Transverse colon (tissue), 4 donors: ENCODE measurements around the gene PERM1. TPM values are rescaled to one million over a fixed set of nuclear protein-coding genes. Genes with fewer than 3 reads are reported as not detected.

Source experiments
- DNase-seq: peaks from one replicate; pipeline ENCODE4 v3.0.0-alpha.2; 2019
- H3K27ac ChIP-seq, 4 donors: fragments of 200-600 bp; sonication (generic); 2 replicates each; pipeline ENCODE4 v1.5.1; 2016 to 2018; ENCODE audit warnings: inconsistent platforms in 4 of 4
- H3K27me3 ChIP-seq: fragments of 200-600 bp; sonication (generic); 2 replicates; pipeline ENCODE4 v1.5.1; 2017; ENCODE audit warnings: inconsistent platforms
- H3K36me3 ChIP-seq, 4 donors: fragments of 200-600 bp; sonication (generic); 2 replicates each; pipeline ENCODE4 v1.5.1; 2017 to 2019; ENCODE audit warnings: inconsistent platforms in 4 of 4
- H3K4me1 ChIP-seq, 4 donors: fragments of 200-600 bp; sonication (generic); 2 replicates each; pipeline ENCODE4 v1.5.1; 2017 to 2020; ENCODE audit warnings: inconsistent platforms in 4 of 4
- H3K4me3 ChIP-seq, 4 donors: fragments of 200-600 bp; sonication (generic); 1 replicate in 1 of 4; 2 replicates in 3 of 4; pipeline versions ENCODE4 v1.5.1 to v1.6.1; 2017 to 2019; ENCODE audit warnings: inconsistent platforms in 4 of 4
- H3K9me3 ChIP-seq, 2 donors: fragments of 200-600 bp; sonication (generic); 2 replicates each; pipeline ENCODE4 v1.5.1; 2017 to 2019; ENCODE audit warnings: inconsistent platforms in 2 of 2
- CTCF ChIP-seq, 5 experiments: fragments of 200-600 bp in 3 of 5; fragments of 450-650 bp in 2 of 5; sonication (generic) in 3 of 5; IDR thresholded peaks; 1 replicate in 2 of 5; 2 replicates in 3 of 5; pipeline ENCODE4 v1.5.1; 2016 to 2017; ENCODE audit warnings: antibody characterized with exemption in 5 of 5, inconsistent platforms in 3 of 5, mild to moderate bottlenecking in 2 of 5, moderate library complexity in 1 of 5
- EP300 ChIP-seq: sonication (generic); formaldehyde crosslinking; IDR thresholded peaks from one replicate; pipeline ENCODE4 v1.6.1; 2017; ENCODE audit warnings: antibody characterized with exemption, low read depth
- POLR2A ChIP-seq: fragments of 450-650 bp; IDR thresholded peaks from one replicate; pipeline ENCODE4 v1.6.1; 2016; ENCODE audit warnings: antibody characterized with exemption, mild to moderate bottlenecking, moderate library complexity
- POLR2AphosphoS5 ChIP-seq, 3 donors: sonication (generic); formaldehyde crosslinking; IDR thresholded peaks; one replicate each; pipeline ENCODE4 v1.6.1; 2016; ENCODE audit warnings: antibody characterized with exemption in 3 of 3
- WGBS, 2 donors: methylation state at CpG; one replicate each; pipeline ENCODE4 v1.1.5; 2018; ENCODE audit warnings: low coverage in 1 of 2; 5-methylcytosine and 5-hydroxymethylcytosine counted together
- in situ Hi-C, 4 donors: fragments of 200-750 bp; cut with MboI; loops; one replicate each; pipeline versions ENCODE4 v1.15.0 to v1.15.1; 2017; ENCODE audit warnings: low sequenced_read_pairs in 3 of 4, low pct_ligation_motif_present in 1 of 4, low pct_unique_long_range_greater_than_20kb in 1 of 4
- intact Hi-C: fragments of 100-400 bp; cut with DNase I; formaldehyde crosslinking; loops from one replicate; pipeline ENCODE4 v1.15.1; 2023; ENCODE audit warnings: low total_unique reads
- total RNA-seq, 4 donors: library from RNA; depleted of rRNA; stranded (reverse); fragments of >200 nt; gene quantifications; one replicate each; pipeline ENCODE4 v1.1.0, GENCODE V29; 2016

PERM1 gene
- total RNA-seq, 4 donors from 2014 or later = 0.14 TPM; not detected in 3

DNA sequence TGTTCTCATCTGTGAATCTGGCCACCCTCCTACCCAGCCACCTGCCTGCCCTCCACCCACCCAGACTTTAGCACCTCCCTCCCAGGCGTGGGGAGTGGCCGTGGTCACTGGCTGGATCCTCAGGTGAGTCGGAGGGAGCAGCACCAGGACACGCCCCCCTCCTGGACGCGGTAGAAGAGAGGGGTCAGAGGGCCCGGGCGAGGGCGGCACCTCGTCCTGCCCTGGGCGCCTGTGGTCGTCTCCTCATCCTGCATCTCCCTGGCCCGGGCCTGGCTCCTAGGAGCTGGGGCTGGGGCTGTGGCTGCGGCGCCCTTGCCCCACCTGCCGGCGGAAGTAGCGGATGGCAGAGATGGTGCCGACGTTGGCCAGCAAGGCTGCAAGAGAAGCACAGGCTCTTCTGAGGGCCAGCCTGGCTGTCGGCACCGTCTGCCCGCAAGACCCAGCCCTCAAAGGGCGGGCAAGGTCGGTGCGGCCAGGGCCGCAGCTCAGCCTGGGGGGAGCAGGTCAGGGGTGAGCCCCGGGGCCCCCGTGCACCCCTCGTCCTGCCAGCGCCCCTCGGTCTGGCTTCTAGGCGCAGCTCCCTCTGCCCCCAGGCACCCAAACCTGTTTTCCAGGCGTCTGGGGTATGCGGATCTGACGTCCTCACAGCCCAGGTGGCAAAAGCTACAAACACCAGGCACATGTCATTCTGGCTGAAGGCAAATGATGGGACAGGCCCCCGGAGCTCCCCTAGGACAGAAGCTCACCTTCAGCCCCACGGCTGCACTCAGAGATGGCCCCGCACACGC is 5.8 kb downstream of the PERM1 start:
- Histone ChIP-seq H3K27ac (peak overlapping the region in 3 of 4 donors; percentile 43 to 60 (median 56)), H3K4me1 (peaks cover 0 to 9% (median 7%) of the 10 kb centered on the region in 4 donors), H3K9me3 (no peaks in the 10 kb centered on the region), H3K4me3 (peak overlapping the region in 2 of 4 donors; percentile 30 to 44), H3K27me3 (peaks cover 58% of the 10 kb centered on the region), H3K36me3 (no peaks in the 10 kb centered on the region)
- TF ChIP-seq POLR2A (no peak), CTCF (IDR thresholded peaks at IDR 0.05) (peak; percentile 53 to 85 (median 77)), POLR2AphosphoS5 (IDR thresholded peaks at IDR 0.05) (no peak), EP300 (no peak)
- 9% methylated on average over 39 of the region's 40 CpGs; no CpG with 5 or more reads in 1 of the 2 donors for WGBS, 2 donors
- intact Hi-C loops (no loop called here), in situ Hi-C loops (no loop called here)
- DNase-seq = peak; percentile 67

DNA sequence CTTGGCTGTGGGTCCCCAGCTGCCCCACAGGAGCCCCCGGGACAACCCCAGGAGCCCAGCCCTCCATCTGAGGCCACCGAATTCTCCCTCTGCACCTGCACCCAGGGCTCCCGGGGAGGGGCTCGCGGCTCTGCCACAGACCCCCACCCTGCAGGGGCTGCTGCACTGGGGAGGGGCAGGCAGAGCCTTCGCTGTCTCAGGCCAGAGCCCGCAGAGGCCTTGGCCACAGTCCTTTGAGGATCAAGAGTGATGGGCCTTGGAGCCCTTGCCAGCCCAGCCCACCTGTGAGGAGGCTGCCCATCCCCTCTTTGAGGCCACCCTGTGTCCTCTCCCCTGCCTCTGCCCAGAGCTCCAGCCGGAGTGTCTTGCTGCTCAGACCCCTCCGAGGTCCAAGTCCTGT is 6.5 kb downstream of the PERM1 start:
- H3K27ac ChIP-seq = no peak overlapping the region
- no peaks in the 10 kb centered on the region for H3K9me3 ChIP-seq
- intact Hi-C loops = no loop called here
- TF ChIP-seq POLR2AphosphoS5 (IDR thresholded peaks at IDR 0.05) (no peak), POLR2A (no peak), EP300 (no peak), CTCF (IDR thresholded peaks at IDR 0.05) (no peak)
- 54% methylated on average over 7 of the region's 9 CpGs; no CpG with 5 or more reads in 1 of the 2 donors for WGBS, 2 donors
- DNase-seq = no peak
- peaks cover 0 to 9% (median 7%) of the 10 kb centered on the region in 4 donors for H3K4me1 ChIP-seq
- in situ Hi-C loops = no loop called here
- no peak overlapping the region for H3K4me3 ChIP-seq
- H3K36me3 ChIP-seq = no peaks in the 10 kb centered on the region
- peaks cover 58% of the 10 kb centered on the region for H3K27me3 ChIP-seq

GRCh38 chr1:974687-975328 is 7.1 kb downstream of the PERM1 start:
- DNase-seq = no peak
- Histone ChIP-seq H3K27ac (no peak overlapping the region), H3K27me3 (peaks cover 58% of the 10 kb centered on the region), H3K36me3 (no peaks in the 10 kb centered on the region), H3K4me1 (peaks cover 0 to 9% (median 7%) of the 10 kb centered on the region in 4 donors), H3K9me3 (no peaks in the 10 kb centered on the region), H3K4me3 (no peak overlapping the region)
- WGBS, 2 donors = 53 to 77% methylated on average over 8 to 17 of the region's 17 CpGs
- in situ Hi-C loops = no loop called here
- TF ChIP-seq CTCF (IDR thresholded peaks at IDR 0.05) = no peak
- no peak for TF ChIP-seq EP300
- no peak for TF ChIP-seq POLR2A
- TF ChIP-seq POLR2AphosphoS5 (IDR thresholded peaks at IDR 0.05) = no peak
- intact Hi-C loops = no loop called here

DNA sequence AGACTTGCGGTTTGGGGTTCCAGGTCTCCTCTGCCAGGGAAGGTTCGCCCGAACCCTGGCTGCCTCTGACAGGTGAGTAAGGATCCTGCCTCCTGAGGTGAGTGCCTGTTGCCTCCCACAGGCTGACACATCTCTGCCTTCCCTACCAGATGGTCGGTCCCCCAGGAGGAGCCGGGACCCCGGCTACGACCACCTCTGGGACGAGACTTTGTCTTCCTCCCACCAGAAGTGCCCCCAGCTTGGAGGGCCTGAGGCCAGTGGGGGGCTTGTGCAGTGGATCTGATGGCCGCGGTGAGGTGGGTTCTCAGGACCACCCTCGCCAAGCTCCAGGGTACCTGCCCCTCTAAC is 7.6 kb downstream of the PERM1 start:
- Histone ChIP-seq H3K4me1 (peaks cover 0 to 9% (median 7%) of the 10 kb centered on the region in 4 donors), H3K9me3 (no peaks in the 10 kb centered on the region), H3K27me3 (peaks cover 58% of the 10 kb centered on the region), H3K36me3 (no peaks in the 10 kb centered on the region), H3K4me3 (no peak overlapping the region), H3K27ac (no peak overlapping the region)
- intact Hi-C loops = no loop called here
- in situ Hi-C loops = no loop called here
- no peak for DNase-seq
- WGBS, 2 donors = 92% methylated on average over 10 of the region's 11 CpGs; no CpG with 5 or more reads in 1 of the 2 donors
- TF ChIP-seq EP300 = no peak
- no peak for TF ChIP-seq POLR2AphosphoS5 (IDR thresholded peaks at IDR 0.05)
- TF ChIP-seq POLR2A = no peak
- no peak for TF ChIP-seq CTCF (IDR thresholded peaks at IDR 0.05)
